GM12878 (cell line): ENCODE data around the gene MATN1. TPM values are rescaled to one million over a fixed set of nuclear protein-coding genes. Genes with fewer than 3 reads are reported as not detected.

Experiments used
- ATAC-seq: fragments of 200-7000 bp; cut with Tn5 transposase; 3 replicates; pipeline ENCODE4 v1.9.1; 2020; ENCODE audit warnings: mild to moderate bottlenecking, moderate library complexity
- BruUV-seq: library from RNA; stranded (reverse); fragments of 400-500 nt; replicated peaks from 2 replicates; lab custom pipeline; 2021; lab: Mats Ljungman, UMichigan
- CTCF ChIA-PET: fragments of 300-600 bp; sonication (Branson Sonifier 250); formaldehyde crosslinking; extraction: SDS; loops from one replicate; lab custom pipeline; 2021; ENCODE audit warnings: inconsistent platforms; lab: Yijun Ruan, JAX
- POLR2A ChIA-PET: fragments of 350-600 bp; formaldehyde crosslinking; extraction: SDS; loops from one replicate; lab custom pipeline; 2021; ENCODE audit warnings: inconsistent platforms; lab: Charles Lee
- RAD21 ChIA-PET: fragments of 300-600 bp; sonication (Branson Sonifier 250); formaldehyde crosslinking; loops from one replicate; lab custom pipeline; 2023; ENCODE audit warnings: antibody characterized with exemption; ENCODE audit not compliant: unreplicated experiment; lab: Charles Lee
- SMC1A ChIA-PET: fragments of 300-600 bp; sonication (Branson Sonifier 250); formaldehyde crosslinking; loops from one replicate; lab custom pipeline; 2023; ENCODE audit not compliant: unreplicated experiment, uncharacterized antibody; lab: Charles Lee
- DNase-seq: peaks from one replicate; pipeline ENCODE4 v3.0.0-alpha.2; 2011; ENCODE audit warnings: low read depth, low spot score
- FAIRE-seq: peaks from 3 replicates; lab custom pipeline; 2011; peaks lifted over from hg19 to GRCh38; lab: Jason Lieb, UNC
- H2AFZ ChIP-seq: 2 replicates; pipeline ENCODE4 v1.6.0; 2011; ENCODE audit warnings: low read depth, low read length, control low read depth; ENCODE audit not compliant: control insufficient read depth
- H3K27ac ChIP-seq: 2 replicates; pipeline ENCODE4 v1.5.1; 2011; ENCODE audit warnings: control low read depth; ENCODE audit not compliant: control insufficient read depth, insufficient read depth
- H3K27me3 ChIP-seq, 2 experiments: replicated peaks in 1 of 2; 2 replicates each; pipeline versions ENCODE4 v1.6.0 to v1.6.1; 2011; ENCODE audit warnings: low read length in 1 of 2; ENCODE audit not compliant: control insufficient read depth in 2 of 2, insufficient read depth in 2 of 2
- H3K36me3 ChIP-seq, 2 experiments: 2 replicates each; pipeline ENCODE4 v1.5.1; 2011; ENCODE audit warnings: low read length in 1 of 2; ENCODE audit not compliant: control insufficient read depth in 2 of 2, insufficient read depth in 2 of 2
- H3K4me1 ChIP-seq: 2 replicates; pipeline ENCODE4 v1.6.1; 2011; ENCODE audit warnings: mild to moderate bottlenecking, low read length, moderate library complexity, mixed read lengths; ENCODE audit not compliant: control insufficient read depth, insufficient read depth
- H3K4me2 ChIP-seq: 2 replicates; pipeline ENCODE4 v1.6.0; 2011; ENCODE audit warnings: control low read depth; ENCODE audit not compliant: control insufficient read depth, insufficient read depth
- H3K4me3 ChIP-seq: fragments of 200-600 bp; sonication (generic); 2 replicates; pipeline ENCODE4 v1.5.1; 2016
- H3K79me2 ChIP-seq: 2 replicates; pipeline ENCODE4 v1.6.0; 2011; ENCODE audit warnings: low read length; ENCODE audit not compliant: control insufficient read depth, insufficient read depth
- H3K9ac ChIP-seq: 2 replicates; pipeline ENCODE4 v1.8.0; 2011; ENCODE audit warnings: low read length, control low read depth, mixed read lengths; ENCODE audit not compliant: control insufficient read depth, insufficient read depth
- H3K9me3 ChIP-seq: replicated peaks from 3 replicates; pipeline ENCODE4 v1.5.1; 2011; ENCODE audit warnings: mild to moderate bottlenecking, low read length; ENCODE audit not compliant: control insufficient read depth, insufficient read depth
- H4K20me1 ChIP-seq: 2 replicates; pipeline ENCODE4 v1.6.0; 2011; ENCODE audit not compliant: control insufficient read depth, insufficient read depth
- MYC ChIP-seq: IDR thresholded peaks from 2 replicates; pipeline ENCODE4 v1.6.1; 2011; ENCODE audit warnings: mild to moderate bottlenecking, low read length, moderate library complexity, inconsistent platforms; ENCODE audit not compliant: insufficient read depth, insufficient replicate concordance, insufficient read length, severe bottlenecking
- WGBS: methylation state at CpG from one replicate; pipeline ENCODE4 v1.1.6; 2016; ENCODE audit warnings: low lambda C conversion rate; ENCODE audit not compliant: insufficient replicate concordance, insufficient coverage; ENCODE audit errors: missing lambda C conversion rate; 5-methylcytosine and 5-hydroxymethylcytosine counted together
- in situ Hi-C: fragments of 300-500 bp; cut with MboI; formaldehyde crosslinking; loops from 9 replicates; pipeline ENCODE4 v1.14.3; 2018; ENCODE audit warnings: mixed read lengths
- intact Hi-C: fragments of 100-400 bp; cut with micrococcal nuclease; formaldehyde crosslinking; loops from one replicate; pipeline ENCODE4 v1.14.2; 2022; ENCODE audit not compliant: unreplicated experiment
- polyA plus RNA-seq, 11 experiments: library from polyadenylated mRNA; depleted of rRNA in 4 of 11; unstranded in 6 of 11; stranded (reverse) in 5 of 11; fragments of >200 nt; fragmentation: Nextera tagmentation in 4 of 11; fragmentation: Illumina TruSeq in 1 of 11; extraction: Ambion mirVana in 4 of 11; extraction: Trizol in 1 of 11; gene quantifications; 1 replicate in 1 of 11; 2 replicates in 10 of 11; pipeline versions ENCODE4 v1.2.1 to v1.2.3, GENCODE V29; 2011 to 2016; ENCODE audit warnings: inconsistent platforms in 2 of 11, missing spikeins in 2 of 11, low read depth in 1 of 11
- total RNA-seq, 4 experiments: library from RNA; depleted of rRNA in 3 of 4; stranded (reverse); fragments of >200 nt in 3 of 4; fragmentation: Illumina TruSeq in 1 of 4; extraction: Trizol in 1 of 4; gene quantifications; 2 replicates each; pipeline versions ENCODE4 v1.2.1 to v1.2.3, GENCODE V29; 2013 to 2021
- TF ChIP-seq, protein P1 (sequence below): IDR thresholded peaks from 2 replicates; pipeline ENCODE4 v1.6.1; 2012; ENCODE audit warnings: improper control_type of control experiment, low read depth, low read length; ENCODE audit not compliant: insufficient replicate concordance
- TF ChIP-seq, protein P2 (sequence below): fragments of 450-650 bp; conservative IDR thresholded peaks from 2 replicates; pipeline ENCODE4 v1.6.1; 2017; ENCODE audit warnings: mild to moderate bottlenecking, moderate library complexity
- TF ChIP-seq, protein P3 (sequence below): fragments of 450-650 bp; IDR thresholded peaks from 2 replicates; pipeline ENCODE4 v1.6.1; 2016; ENCODE audit warnings: mild to moderate bottlenecking

MATN1 gene
- total and polyA plus RNA-seq, 10 of the 15 experiments (the other 5 are each of a cell fraction or from before 2014, with no cell fraction given): 0.04 to 0.50 (median 0.10) TPM; not detected in 1

DNA sequence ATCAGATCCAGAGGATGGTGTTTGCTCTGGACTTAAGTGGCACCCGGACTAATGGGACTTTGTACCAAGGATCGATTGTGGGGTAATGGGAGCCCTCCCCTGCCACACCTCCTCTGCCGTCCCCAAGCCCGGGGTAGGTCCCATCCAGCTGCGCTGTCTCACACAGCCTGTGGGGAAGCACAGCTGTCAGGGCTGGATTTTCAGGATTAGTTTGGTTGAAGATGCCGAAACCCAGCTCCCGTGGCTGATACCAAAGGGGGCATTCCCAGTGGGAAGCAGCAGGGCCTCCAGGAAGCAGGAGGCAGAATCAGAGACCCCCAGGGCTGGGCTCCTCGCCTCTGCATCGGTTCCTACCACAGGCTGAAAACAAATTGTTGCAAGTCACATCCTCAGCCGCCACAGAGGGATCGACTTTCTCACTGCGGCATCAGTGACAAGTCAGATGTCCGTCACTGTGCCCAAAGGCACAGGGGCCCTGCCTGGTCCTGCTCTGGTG lies 59.7 kb downstream of the MATN1 start (continued):
- TF ChIP-seq, protein P1, sequence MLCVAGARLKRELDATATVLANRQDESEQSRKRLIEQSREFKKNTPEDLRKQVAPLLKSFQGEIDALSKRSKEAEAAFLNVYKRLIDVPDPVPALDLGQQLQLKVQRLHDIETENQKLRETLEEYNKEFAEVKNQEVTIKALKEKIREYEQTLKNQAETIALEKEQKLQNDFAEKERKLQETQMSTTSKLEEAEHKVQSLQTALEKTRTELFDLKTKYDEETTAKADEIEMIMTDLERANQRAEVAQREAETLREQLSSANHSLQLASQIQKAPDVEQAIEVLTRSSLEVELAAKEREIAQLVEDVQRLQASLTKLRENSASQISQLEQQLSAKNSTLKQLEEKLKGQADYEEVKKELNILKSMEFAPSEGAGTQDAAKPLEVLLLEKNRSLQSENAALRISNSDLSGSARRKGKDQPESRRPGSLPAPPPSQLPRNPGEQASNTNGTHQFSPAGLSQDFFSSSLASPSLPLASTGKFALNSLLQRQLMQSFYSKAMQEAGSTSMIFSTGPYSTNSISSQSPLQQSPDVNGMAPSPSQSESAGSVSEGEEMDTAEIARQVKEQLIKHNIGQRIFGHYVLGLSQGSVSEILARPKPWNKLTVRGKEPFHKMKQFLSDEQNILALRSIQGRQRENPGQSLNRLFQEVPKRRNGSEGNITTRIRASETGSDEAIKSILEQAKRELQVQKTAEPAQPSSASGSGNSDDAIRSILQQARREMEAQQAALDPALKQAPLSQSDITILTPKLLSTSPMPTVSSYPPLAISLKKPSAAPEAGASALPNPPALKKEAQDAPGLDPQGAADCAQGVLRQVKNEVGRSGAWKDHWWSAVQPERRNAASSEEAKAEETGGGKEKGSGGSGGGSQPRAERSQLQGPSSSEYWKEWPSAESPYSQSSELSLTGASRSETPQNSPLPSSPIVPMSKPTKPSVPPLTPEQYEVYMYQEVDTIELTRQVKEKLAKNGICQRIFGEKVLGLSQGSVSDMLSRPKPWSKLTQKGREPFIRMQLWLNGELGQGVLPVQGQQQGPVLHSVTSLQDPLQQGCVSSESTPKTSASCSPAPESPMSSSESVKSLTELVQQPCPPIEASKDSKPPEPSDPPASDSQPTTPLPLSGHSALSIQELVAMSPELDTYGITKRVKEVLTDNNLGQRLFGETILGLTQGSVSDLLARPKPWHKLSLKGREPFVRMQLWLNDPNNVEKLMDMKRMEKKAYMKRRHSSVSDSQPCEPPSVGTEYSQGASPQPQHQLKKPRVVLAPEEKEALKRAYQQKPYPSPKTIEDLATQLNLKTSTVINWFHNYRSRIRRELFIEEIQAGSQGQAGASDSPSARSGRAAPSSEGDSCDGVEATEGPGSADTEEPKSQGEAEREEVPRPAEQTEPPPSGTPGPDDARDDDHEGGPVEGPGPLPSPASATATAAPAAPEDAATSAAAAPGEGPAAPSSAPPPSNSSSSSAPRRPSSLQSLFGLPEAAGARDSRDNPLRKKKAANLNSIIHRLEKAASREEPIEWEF: no peak
- no peak for TF ChIP-seq MYC

DNA sequence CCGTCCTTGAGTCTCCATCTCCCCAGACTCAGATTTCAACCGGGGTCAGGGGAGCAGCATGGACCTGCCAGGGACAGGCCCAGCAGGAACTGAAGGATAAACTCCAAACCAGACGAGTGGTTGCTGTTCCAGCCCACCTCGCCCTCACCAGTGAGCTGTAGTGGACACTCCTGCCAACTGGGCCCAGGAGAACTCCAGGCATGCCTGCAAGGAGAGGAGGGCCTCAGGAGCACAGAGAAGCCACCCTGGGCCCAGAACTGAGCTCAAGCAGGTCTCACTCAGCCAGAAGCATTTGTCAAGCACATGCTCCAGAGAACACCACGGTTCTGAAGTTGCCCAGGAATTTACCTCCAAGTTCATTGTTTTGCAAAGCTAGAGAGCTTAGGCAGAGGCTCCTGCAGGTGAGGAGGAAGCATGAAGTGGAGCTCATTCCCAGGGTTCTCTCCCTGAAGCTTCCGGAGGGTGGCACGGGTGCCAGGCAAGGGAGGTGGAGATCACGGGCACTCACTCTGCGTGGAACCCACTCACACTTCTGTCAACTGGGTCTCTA lies 61.0 kb downstream of the MATN1 start:
- DNase-seq (no peak), FAIRE-seq (no peak), ATAC-seq (no peak)
- H3K36me3 ChIP-seq: no peaks in the 10 kb centered on the region
- RAD21 ChIA-PET: no interaction called here
- SMC1A ChIA-PET: no interaction called here
- no peak overlapping the region for H2AFZ ChIP-seq
- H4K20me1 ChIP-seq: no peaks in the 10 kb centered on the region
- 16% methylated on average over 9 of the region's 9 CpGs for WGBS
- no peak overlapping the region for H3K27ac ChIP-seq
- no peaks in the 10 kb centered on the region for H3K4me1 ChIP-seq
- no peaks in the 10 kb centered on the region; a peak in 1 of 4 replicates for H3K27me3 ChIP-seq
- no peak overlapping the region for H3K9ac ChIP-seq
- no TSS peak for BruUV-seq
- H3K4me2 ChIP-seq: no peak overlapping the region
- H3K4me3 ChIP-seq: no peak overlapping the region
- CTCF ChIA-PET: interaction anchor here (0.6 to 0.7 kb wide), 2 partner anchors 89 to 1683 kb away, joined by 3 read pairs; no protein-coding TSS in a partner anchor
- H3K79me2 ChIP-seq: no peaks in the 10 kb centered on the region
- TF ChIP-seq, protein P2, sequence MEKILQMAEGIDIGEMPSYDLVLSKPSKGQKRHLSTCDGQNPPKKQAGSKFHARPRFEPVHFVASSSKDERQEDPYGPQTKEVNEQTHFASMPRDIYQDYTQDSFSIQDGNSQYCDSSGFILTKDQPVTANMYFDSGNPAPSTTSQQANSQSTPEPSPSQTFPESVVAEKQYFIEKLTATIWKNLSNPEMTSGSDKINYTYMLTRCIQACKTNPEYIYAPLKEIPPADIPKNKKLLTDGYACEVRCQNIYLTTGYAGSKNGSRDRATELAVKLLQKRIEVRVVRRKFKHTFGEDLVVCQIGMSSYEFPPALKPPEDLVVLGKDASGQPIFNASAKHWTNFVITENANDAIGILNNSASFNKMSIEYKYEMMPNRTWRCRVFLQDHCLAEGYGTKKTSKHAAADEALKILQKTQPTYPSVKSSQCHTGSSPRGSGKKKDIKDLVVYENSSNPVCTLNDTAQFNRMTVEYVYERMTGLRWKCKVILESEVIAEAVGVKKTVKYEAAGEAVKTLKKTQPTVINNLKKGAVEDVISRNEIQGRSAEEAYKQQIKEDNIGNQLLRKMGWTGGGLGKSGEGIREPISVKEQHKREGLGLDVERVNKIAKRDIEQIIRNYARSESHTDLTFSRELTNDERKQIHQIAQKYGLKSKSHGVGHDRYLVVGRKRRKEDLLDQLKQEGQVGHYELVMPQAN: no peak
- TF ChIP-seq, protein P3, sequence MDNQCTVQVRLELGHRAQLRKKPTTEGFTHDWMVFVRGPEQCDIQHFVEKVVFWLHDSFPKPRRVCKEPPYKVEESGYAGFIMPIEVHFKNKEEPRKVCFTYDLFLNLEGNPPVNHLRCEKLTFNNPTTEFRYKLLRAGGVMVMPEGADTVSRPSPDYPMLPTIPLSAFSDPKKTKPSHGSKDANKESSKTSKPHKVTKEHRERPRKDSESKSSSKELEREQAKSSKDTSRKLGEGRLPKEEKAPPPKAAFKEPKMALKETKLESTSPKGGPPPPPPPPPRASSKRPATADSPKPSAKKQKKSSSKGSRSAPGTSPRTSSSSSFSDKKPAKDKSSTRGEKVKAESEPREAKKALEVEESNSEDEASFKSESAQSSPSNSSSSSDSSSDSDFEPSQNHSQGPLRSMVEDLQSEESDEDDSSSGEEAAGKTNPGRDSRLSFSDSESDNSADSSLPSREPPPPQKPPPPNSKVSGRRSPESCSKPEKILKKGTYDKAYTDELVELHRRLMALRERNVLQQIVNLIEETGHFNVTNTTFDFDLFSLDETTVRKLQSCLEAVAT: no peak
- in situ Hi-C loops (no loop called here), intact Hi-C loops (no loop called here)
- H3K9me3 ChIP-seq: no peaks in the 10 kb centered on the region
- POLR2A ChIA-PET: no interaction called here
